CD4-positive, alpha-beta T cell treated with Interleukin-12 subunit alpha and Interleukin-12 subunit beta, for 1 hour (primary cell): ENCODE measurements around the gene CRHBP.
A peak's percentile ranks its signal among the peaks of the same experiment; 100 is the strongest.
"Not testable (repeated sequence)": the region's sequence is repeated elsewhere in the genome, so short reads cannot be mapped to it uniquely, and the experiment has no call there.

Source experiments
- DNase-seq: peaks from one replicate; pipeline ENCODE4 v3.0.0-alpha.2; 2020

CRHBP gene

GRCh38 chr5:76960004-76960625 is 7.3 kb downstream of the CRHBP start:
- no peak for DNase-seq

- no peak for DNase-seq
These were observed 11.2 kb downstream of the CRHBP start for GRCh38 chr5:76964060-76964459.

- DNase-seq: no peak
These were observed 18.7 kb downstream of the CRHBP start for GRCh38 chr5:76971511-76971910.

- DNase-seq: no peak
These were observed 19.8 kb downstream of the CRHBP start for GRCh38 chr5:76972689-76973088.

- DNase-seq: no peak
These were observed 21.9 kb downstream of the CRHBP start for GRCh38 chr5:76974785-76975184.

GRCh38 chr5:76978869-76979268 is 26.0 kb downstream of the CRHBP start:
- no peak for DNase-seq

GRCh38 chr5:76980518-76981144 is 27.8 kb downstream of the CRHBP start:
- no peak for DNase-seq

- DNase-seq: no peak
These were observed 29.6 kb downstream of the CRHBP start for GRCh38 chr5:76982450-76982849.

- DNase-seq: no peak
These were observed 30.6 kb downstream of the CRHBP start for GRCh38 chr5:76983468-76983867.

- DNase-seq: no peak
These were observed 34.1 kb downstream of the CRHBP start for GRCh38 chr5:76986825-76987526.

- no peak for DNase-seq
These were observed 38.1 kb downstream of the CRHBP start for GRCh38 chr5:76990899-76991459.

- not testable (repeated sequence) for DNase-seq
These were observed 40.6 kb downstream of the CRHBP start for GRCh38 chr5:76993436-76993835.

- DNase-seq: no peak
These were observed 41.5 kb downstream of the CRHBP start for GRCh38 chr5:76994337-76994736.

GRCh38 chr5:76998251-76998650 is 45.4 kb downstream of the CRHBP start:
- not testable (repeated sequence) for DNase-seq

GRCh38 chr5:76999451-76999850 is 46.6 kb downstream of the CRHBP start:
- no peak for DNase-seq

GRCh38 chr5:77003246-77003645 is 50.4 kb downstream of the CRHBP start:
- DNase-seq: no peak

GRCh38 chr5:77006124-77006523 is 53.3 kb downstream of the CRHBP start:
- no peak for DNase-seq

- no peak for DNase-seq
These were observed 55.6 kb downstream of the CRHBP start for GRCh38 chr5:77008413-77008812.

GRCh38 chr5:77010243-77010642 is 57.4 kb downstream of the CRHBP start:
- no peak for DNase-seq

- DNase-seq: no peak
These were observed 58.7 kb downstream of the CRHBP start for GRCh38 chr5:77011498-77011897.

GRCh38 chr5:77012601-77013000 is 59.8 kb downstream of the CRHBP start:
- DNase-seq: no peak

- peak; percentile 14 for DNase-seq
These were observed 63.2 kb downstream of the CRHBP start for GRCh38 chr5:77015938-77016569.

- DNase-seq: no peak
These were observed 64.1 kb downstream of the CRHBP start for GRCh38 chr5:77016962-77017361.

GRCh38 chr5:77017668-77018067 is 64.8 kb downstream of the CRHBP start:
- DNase-seq: no peak
